SK-N-MC (cell line): Measurements from ENCODE around the gene USP13.

Source experiments
- EZH2 ChIP-seq: fragments of 200-600 bp; sonication (generic); IDR thresholded peaks from one replicate; pipeline ENCODE4 v1.6.1; 2017; ENCODE audit warnings: antibody characterized with exemption
- FOXP2 ChIP-seq: optimal IDR thresholded peaks from 2 replicates; pipeline ENCODE3; 2011; ENCODE audit warnings: mild to moderate bottlenecking, moderate library complexity; ENCODE audit not compliant: insufficient read depth; ENCODE audit errors: extremely low read length, control extremely low read depth
- POLR2AphosphoS5 ChIP-seq: IDR thresholded peaks from 2 replicates; pipeline ENCODE4 v1.6.1; 2012; ENCODE audit warnings: mild to moderate bottlenecking, low read depth, low read length, borderline replicate concordance

GRCh38 chr3:179695672-179696313, 43.0 kb downstream of the USP13 start:
- TF ChIP-seq EZH2 (no peak), POLR2AphosphoS5 (no peak), FOXP2 (no peak)
